Mammary epithelial cell (primary cell): ENCODE data around the gene C2CD4C.
"Not testable (repeated sequence)": the region's sequence is repeated elsewhere in the genome, so short reads cannot be mapped to it uniquely, and the experiment has no call there.

Experiments used
- CTCF ChIP-seq, 2 donors: IDR thresholded peaks in 1 of 2; conservative IDR thresholded peaks in 1 of 2; 2 replicates each; pipeline ENCODE4 v1.5.1; 2011 to 2012; ENCODE audit warnings: inconsistent platforms in 2 of 2, low read length in 2 of 2, mild to moderate bottlenecking in 2 of 2, control low read depth in 1 of 2, low read depth in 1 of 2; ENCODE audit not compliant: insufficient read depth in 1 of 2; ENCODE audit errors: extremely low read depth in 1 of 2
- EZH2 ChIP-seq: IDR thresholded peaks from 2 replicates; pipeline ENCODE4 v1.6.1; 2012; ENCODE audit warnings: low read length, inconsistent platforms, borderline replicate concordance

DNA sequence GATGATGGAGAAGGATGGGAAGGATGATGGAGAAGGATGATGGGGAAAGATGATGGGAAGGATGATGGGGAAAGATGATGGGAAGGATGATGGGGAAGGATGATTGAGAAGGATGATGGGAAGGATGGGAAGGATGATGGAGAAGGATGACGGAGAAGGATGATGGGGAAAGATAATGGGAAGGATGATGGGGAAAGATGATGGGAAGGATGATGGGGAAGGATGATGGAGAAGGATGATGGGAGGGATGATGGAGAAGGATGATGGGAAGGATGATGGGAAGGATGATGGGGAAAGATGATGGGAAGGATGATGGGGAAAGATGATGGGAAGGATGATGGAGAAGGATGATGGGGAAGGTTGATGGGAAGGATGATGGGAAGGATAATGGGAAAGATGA lies 14.1 kb downstream of the C2CD4C start:
- not testable (repeated sequence) for TF ChIP-seq CTCF (conservative IDR thresholded peaks at IDR 0.05 in 1 of 2, IDR thresholded peaks at IDR 0.05 in 1 of 2; ENCODE audit: extremely low read depth in 1 of 2, insufficient read depth in 1 of 2, low read depth in 1 of 2, low read length in 2 of 2); EZH2
